GM19395 (cell line): Measurements from ENCODE around the gene SPATA21.
"Not testable (repeated sequence)": the region's sequence is repeated elsewhere in the genome, so short reads cannot be mapped to it uniquely, and the experiment has no call there.

Source experiments
- ATAC-seq: cut with Tn5 transposase; IDR thresholded peaks from one replicate; pipeline ENCODE4 v1.9.1; 2021; ENCODE audit warnings: mild to moderate bottlenecking, moderate library complexity; ENCODE audit not compliant: unreplicated experiment

The SPATA21 gene

DNA sequence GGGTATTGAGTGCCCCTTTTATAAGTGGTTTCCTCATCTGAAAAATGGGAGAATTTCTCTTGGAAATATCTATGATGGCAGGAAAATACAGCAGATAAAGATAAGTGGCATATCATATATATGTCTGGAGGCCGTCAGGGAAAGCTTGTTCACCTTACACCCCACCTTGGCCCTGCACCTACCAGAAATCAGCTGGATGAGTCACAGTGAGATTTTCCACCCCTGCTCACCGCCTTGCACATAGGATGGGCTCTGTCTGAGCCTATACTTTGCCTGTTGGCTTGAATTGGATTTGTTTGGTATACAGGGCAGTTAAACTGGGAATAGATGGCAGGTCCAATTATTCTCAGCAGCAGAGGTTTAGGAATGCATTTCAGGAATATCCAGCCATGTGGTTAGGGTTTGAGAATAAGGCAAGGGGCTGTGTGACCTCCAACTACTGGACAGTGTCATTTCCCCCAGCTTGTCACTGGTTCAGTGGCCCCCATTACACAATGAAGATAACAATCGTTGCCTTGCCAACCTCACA lies at the start of gene SPATA21:
TSS of gene SPATA21 (minus strand) at position 479 of the 529 bp plus-strand sequence. CDS start 6,053 bp downstream, outside the sequence.
- no peak for ATAC-seq

DNA sequence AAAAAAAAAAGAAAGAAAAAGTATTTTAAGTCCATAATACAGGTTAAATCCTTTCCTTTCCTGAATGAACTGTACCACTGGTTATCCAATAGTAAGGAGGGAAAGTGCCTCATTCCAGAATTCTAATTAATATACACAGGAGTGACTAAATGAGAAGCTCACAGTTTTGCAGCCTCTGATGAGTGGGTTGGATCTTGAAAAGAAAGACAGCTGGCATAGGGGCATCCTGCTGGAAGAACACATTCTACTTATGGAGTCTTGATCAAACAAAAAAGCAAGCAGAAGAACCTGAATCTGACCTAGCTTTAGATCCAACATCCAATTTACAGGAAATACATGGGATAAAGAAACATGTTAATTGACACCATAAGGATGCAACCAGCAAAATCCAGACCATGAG lies 49.8 kb upstream of the SPATA21 start:
- not testable (repeated sequence) for ATAC-seq

DNA sequence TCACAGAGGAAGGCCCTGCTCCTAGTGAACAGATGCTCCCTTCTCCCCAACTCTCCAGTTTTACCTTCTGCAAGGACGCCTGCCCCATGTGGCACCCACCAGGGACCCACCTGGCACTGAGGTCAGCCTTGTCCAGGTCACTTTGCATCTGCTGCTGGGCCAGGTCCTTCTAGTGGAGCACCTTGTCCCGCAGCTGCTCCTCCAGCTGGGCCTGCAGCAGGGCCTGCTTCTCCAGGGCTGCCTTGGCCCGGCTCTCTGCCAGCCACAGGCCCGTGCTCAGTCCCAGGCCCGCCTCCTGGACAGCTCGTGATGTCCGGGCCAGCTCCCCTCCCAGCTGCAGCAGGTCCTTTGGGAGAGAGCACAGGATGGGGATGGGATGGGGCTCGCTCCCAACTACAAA lies 49.1 kb upstream of the SPATA21 start:
- ATAC-seq: not testable (repeated sequence)

DNA sequence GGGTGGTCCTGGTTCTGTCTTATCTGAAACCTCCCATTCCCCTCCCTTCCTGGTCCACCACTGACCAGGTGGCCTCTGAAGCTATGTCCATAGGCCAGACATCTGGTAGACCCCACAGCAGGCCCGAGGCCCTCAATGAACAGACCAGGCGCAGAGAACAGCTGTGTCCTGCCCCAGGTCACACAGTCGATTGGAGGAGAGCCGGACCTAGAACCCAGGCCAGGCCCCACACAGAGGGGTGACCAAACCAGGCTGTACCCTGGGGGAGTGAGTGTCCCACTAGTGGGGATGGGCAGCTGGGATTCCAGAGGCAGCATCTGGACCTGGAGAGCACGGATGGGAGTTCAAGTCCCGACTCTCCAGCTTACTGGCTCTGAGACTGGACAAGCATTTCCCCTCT lies 47.7 kb upstream of the SPATA21 start:
- no peak for ATAC-seq

GRCh38 chr1:16484501-16484835 lies 47.2 kb upstream of the SPATA21 start:
- ATAC-seq: no peak

DNA sequence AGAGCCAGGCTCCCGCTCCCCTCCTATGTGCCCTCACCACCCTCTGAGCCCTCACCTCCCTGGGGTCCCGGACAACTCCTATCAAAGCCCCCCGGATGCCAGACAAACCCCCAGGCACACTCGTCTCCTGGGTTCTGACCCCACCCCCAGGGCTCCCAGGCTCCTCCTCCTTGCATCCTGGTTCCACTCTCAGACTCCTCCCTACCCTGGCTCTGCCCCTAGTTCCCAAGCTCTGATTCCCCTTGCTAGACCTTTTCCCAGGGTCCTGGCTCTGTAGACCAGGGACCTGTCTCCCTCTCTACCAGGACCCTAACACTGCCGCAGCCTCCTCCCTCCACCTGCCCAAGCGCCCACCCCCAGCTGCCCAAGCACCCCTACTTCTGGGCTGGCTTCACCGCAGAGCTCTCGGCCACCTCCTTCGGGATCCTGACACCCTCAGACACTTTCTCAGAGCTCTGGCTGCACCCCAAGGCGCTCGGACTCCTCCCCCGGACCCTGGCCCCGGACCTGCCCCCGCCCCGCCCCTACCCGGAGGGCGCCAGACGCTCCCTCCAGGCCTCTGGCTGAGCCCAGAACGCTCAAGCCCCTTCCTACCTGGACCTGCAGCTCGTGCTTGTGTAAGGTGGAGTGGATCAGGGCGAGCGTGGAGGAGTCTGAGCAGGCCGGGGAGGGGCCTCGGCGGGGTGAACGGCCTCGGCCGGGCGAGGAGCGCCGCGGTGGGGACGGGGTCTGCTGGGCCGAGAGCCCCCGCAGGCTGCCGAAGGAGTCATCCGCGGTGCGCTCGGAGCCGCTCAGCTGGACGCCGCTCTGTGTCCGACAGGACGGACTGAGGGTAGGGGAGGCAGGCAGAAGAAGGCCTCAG lies 46.6 kb upstream of the SPATA21 start:
- not testable (repeated sequence) for ATAC-seq

DNA sequence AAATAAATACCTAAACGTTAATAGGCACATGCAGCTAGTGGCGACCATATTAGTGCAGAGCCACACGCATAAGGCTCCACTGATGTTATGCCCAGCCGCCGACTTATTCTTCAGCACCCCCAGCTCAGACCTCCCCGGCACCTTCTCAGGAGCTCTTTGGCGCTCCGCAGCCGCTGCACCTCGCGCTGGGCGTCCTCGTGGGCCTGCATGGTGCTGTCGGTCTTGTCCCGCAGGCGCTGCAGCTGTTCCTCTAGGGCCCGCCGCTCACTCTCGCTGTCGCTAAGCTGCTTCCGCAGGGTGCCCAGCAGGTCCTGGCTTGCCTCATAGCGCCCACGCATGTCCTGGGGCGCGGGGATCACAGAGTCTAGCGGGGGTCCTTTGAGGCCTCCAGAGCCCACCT lies 45.9 kb upstream of the SPATA21 start:
- ATAC-seq: not testable (repeated sequence)

DNA sequence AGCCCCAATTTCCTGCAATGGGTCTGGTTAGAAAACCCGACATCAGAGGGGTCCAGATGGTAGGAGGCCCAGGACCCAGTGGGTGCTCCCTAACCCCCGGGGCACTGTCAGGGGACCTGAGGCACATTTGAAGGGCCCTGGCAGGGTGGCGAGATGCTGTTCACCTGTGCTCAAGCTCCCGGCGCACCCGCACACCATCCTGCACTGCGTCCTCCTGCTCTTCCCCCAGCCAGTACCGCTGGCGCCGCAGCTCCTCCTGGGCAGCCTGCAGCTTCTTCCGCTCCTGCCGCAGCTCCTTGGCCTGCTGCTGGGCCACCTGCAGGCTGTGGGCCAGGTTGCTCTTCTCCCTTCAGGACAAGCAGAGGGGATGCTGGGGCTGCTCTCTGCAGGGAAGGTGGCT lies 40.9 kb upstream of the SPATA21 start:
- ATAC-seq: no peak

GRCh38 chr1:16475771-16476770 lies 38.8 kb upstream of the SPATA21 start:
- ATAC-seq: not testable (repeated sequence)

GRCh38 chr1:16474891-16475290 lies 37.7 kb upstream of the SPATA21 start:
- not testable (repeated sequence) for ATAC-seq

- ATAC-seq: no peak
Measured at GRCh38 chr1:16474166-16474800, 37.1 kb upstream of the SPATA21 start.

DNA sequence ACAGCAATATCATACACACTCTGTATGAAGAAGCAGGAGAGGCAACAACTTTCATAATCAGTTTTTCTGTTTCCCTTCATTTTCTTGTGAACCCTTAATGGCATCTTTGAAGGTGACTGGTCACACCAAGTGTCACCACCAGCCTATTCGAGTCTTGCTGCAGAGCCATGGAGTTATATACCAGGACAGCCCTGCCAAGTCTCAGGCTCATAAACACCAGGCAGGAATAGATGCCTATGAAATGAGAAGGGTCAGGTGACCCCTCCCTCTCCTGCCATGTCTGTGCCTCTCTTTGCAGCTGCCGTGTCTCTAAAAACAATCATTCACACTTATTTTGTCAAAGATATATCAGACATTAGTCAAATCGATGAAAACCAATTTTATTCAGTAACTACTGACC lies 31.3 kb upstream of the SPATA21 start:
- no peak for ATAC-seq

DNA sequence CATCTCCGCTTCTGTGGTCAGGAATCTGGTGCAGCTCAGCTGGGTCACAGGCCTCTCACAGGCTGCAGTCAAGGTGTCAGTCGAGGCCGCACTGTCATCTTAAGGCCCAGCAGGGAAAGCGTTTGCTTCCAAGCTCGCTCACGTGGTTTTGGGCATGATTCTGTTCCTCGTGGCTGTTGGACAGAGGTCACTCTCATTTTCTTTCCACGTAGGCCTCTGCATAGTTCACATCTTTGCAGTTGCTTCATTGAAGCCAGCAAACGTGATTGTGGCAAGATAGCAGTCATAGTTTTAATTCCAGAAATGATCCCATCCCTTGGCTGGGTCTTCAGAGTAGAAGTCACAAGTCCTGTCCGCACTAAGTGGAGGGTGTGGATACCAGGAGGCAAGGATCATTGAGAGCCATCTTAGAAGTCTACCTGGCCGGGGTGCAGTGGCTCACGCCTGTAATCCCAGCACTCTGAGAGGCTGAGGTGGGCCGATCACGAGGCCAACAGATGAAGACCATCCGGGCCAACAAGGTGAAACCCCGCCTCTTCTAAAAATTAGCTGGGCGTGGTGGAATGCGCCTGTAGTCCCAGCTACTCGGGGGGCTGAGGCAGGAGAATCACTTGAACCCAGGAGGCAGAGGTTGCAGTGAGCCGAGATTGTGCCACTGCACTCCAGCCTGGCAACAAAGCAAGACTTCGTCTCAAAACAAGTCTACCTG lies 27.8 kb upstream of the SPATA21 start:
- ATAC-seq: no peak

DNA sequence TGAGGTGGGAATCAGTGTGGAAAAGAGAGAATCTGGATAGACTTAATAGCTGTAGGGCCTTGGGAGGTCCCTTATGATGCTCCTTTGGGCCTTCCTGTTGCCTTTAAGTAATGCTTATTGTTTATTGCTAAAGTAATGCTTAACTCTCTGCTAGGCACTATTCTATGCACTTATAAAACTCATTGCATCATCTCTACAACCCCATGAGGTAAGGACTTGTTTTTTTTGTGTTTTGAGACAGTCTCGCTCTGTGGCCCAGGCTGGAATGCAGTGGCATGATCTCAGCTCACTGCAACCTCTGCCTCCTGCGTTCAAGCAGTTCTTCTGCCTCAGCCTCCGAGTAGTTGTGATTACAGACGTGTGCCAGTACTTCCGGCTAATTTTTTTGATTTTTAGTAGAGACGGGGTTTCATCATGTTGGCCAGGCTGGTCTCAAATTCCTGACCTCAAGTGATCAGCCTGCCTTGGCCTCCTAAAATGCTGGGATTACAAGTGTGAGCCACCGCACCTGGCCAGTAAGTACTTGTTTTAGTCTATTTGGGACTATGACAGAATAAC lies 25.6 kb upstream of the SPATA21 start:
- no peak for ATAC-seq

DNA sequence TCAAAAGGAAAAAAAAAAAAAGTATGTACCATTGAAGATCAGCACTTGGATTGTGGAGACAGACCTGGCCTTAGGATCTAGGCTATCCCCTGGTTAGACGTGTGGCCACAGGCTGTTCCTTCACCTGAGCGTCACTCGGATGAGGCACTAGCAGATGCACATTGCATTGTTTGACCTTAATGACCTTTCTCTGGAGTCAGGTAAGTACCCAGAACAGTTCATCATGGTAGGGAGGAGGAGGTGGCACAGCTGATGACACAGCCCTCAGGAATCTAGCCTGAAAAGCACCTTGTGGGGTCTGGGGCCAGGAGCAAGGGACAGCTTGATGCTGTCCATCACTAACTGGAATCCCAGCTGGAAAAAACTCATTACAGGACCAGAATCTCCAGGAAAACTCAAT lies 24.5 kb upstream of the SPATA21 start:
- no peak for ATAC-seq

- no peak for ATAC-seq
Measured at GRCh38 chr1:16459352-16459925, 22.2 kb upstream of the SPATA21 start.

DNA sequence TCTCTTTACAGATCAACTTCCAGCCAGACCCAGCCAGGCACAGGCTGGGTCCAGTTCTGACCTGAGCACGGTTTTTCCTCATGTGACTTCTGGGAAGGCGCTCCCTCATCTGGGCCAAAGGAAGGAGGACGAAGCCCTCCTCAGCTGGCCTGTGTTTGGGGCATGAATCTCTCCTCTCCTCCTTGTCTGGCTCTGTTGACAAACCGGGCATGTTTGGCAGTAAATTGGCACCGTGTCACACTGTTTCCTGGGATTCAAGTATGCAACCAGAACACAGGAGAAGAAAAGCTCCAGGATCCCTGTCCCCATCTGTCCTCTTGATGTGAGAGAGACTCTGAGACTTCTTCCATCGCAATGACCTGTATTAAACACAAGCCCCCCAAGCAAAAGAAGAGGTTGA lies 21.6 kb upstream of the SPATA21 start:
- no peak for ATAC-seq

GRCh38 chr1:16456151-16456550 lies 18.9 kb upstream of the SPATA21 start:
- not testable (repeated sequence) for ATAC-seq

DNA sequence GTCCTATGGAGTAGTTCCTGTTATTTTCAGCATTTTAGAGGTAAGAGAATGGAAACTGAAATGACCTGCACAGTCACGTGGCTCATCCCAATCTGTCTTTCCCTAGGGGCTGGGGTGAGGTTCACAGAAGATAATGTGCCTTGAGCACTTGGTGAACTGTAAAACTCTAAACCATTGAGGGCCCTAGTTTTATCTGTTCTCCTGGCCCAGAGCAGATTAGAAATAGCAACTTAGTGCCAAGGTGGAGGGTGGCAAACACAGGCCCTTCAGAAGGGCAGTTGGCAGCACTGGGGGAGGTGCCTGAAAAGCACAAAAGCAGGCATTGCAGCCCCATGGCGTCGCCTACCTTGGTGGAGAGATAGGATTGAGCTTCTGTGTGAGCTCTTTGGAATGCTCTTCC lies 17.7 kb upstream of the SPATA21 start:
- not testable (repeated sequence) for ATAC-seq
